HL-60 (cell line): ENCODE measurements around the gene ERBB4.

ENCODE experiments used
- GABPA ChIP-seq: IDR thresholded peaks from 2 replicates; pipeline ENCODE4 v1.6.1; 2012; ENCODE audit warnings: low read depth
- POLR2AphosphoS5 ChIP-seq: IDR thresholded peaks from 2 replicates; pipeline ENCODE4 v1.6.1; 2012; ENCODE audit warnings: low read depth
- SPI1 ChIP-seq: IDR thresholded peaks from 2 replicates; pipeline ENCODE4 v1.6.1; 2012; ENCODE audit warnings: low read depth, mild to moderate bottlenecking, borderline replicate concordance
- TF ChIP-seq, protein P1 (sequence below): IDR thresholded peaks from one replicate; pipeline ENCODE4 v1.5.1; 2011; ENCODE audit warnings: low read length, control low read depth, inconsistent platforms; ENCODE audit not compliant: insufficient read depth
- TF ChIP-seq, protein P2 (sequence below): IDR thresholded peaks from 2 replicates; pipeline ENCODE4 v1.6.1; 2012; ENCODE audit warnings: low read depth; ENCODE audit not compliant: insufficient replicate concordance

DNA sequence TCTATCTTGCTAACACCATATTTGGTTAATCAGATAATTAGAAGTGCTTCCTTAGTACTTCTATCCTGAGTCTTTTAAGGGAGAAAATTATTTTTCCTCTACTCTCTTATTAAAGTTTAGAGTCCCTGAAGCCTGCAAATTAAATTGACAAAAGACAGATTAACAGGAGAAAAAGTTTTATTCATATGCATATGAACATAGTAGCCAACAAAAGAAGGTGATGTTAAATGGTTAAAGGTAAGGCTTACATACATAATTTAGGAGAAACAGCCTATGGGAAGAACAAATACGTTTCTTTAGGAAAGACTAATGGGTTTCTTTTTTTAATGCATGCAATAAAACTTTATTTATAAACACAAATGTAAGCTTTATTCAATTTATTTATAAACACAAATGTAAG is 1177.2 kb downstream of the ERBB4 start:
- TF ChIP-seq, protein P1, sequence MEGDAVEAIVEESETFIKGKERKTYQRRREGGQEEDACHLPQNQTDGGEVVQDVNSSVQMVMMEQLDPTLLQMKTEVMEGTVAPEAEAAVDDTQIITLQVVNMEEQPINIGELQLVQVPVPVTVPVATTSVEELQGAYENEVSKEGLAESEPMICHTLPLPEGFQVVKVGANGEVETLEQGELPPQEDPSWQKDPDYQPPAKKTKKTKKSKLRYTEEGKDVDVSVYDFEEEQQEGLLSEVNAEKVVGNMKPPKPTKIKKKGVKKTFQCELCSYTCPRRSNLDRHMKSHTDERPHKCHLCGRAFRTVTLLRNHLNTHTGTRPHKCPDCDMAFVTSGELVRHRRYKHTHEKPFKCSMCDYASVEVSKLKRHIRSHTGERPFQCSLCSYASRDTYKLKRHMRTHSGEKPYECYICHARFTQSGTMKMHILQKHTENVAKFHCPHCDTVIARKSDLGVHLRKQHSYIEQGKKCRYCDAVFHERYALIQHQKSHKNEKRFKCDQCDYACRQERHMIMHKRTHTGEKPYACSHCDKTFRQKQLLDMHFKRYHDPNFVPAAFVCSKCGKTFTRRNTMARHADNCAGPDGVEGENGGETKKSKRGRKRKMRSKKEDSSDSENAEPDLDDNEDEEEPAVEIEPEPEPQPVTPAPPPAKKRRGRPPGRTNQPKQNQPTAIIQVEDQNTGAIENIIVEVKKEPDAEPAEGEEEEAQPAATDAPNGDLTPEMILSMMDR, result no peak
- TF ChIP-seq POLR2AphosphoS5 (no peak), GABPA (no peak), SPI1 (no peak)
- TF ChIP-seq, protein P2, sequence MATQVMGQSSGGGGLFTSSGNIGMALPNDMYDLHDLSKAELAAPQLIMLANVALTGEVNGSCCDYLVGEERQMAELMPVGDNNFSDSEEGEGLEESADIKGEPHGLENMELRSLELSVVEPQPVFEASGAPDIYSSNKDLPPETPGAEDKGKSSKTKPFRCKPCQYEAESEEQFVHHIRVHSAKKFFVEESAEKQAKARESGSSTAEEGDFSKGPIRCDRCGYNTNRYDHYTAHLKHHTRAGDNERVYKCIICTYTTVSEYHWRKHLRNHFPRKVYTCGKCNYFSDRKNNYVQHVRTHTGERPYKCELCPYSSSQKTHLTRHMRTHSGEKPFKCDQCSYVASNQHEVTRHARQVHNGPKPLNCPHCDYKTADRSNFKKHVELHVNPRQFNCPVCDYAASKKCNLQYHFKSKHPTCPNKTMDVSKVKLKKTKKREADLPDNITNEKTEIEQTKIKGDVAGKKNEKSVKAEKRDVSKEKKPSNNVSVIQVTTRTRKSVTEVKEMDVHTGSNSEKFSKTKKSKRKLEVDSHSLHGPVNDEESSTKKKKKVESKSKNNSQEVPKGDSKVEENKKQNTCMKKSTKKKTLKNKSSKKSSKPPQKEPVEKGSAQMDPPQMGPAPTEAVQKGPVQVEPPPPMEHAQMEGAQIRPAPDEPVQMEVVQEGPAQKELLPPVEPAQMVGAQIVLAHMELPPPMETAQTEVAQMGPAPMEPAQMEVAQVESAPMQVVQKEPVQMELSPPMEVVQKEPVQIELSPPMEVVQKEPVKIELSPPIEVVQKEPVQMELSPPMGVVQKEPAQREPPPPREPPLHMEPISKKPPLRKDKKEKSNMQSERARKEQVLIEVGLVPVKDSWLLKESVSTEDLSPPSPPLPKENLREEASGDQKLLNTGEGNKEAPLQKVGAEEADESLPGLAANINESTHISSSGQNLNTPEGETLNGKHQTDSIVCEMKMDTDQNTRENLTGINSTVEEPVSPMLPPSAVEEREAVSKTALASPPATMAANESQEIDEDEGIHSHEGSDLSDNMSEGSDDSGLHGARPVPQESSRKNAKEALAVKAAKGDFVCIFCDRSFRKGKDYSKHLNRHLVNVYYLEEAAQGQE, result no peak
